ENCODE results near the gene ITGAV. TPM values are rescaled to one million over a fixed set of nuclear protein-coding genes. Genes with fewer than 3 reads are reported as not detected.

ITGAV gene
- total and polyA plus RNA-seq, 7 donors, result 3.6 to 117 (median 67.1) TPM

- no peaks in the 10 kb centered on the region for H3K9me3 ChIP-seq
- no peak for DNase-seq
- H3K36me3 ChIP-seq, result no peaks in the 10 kb centered on the region
- 96% methylated on average over 5 of the region's 5 CpGs for WGBS, 2 donors
- no peaks in the 10 kb centered on the region for H3K27me3 ChIP-seq
- intact Hi-C loops (cut with DNase I), result no loop called here
- TF ChIP-seq POLR2AphosphoS5 (IDR thresholded peaks at IDR 0.05), result no peak
- no peak for TF ChIP-seq EP300 (IDR thresholded peaks at IDR 0.05)
- H3K4me3 ChIP-seq, result no peak overlapping the region
- peaks cover 0 to 15% (median 7%) of the 10 kb centered on the region in 4 donors for H3K4me1 ChIP-seq
- H3K27ac ChIP-seq, result no peak overlapping the region
Observed at GRCh38 chr2:186691900-186692299, 102.0 kb downstream of the ITGAV start.

GRCh38 chr2:186693446-186693832 lies 103.6 kb downstream of the ITGAV start:
- no peaks in the 10 kb centered on the region for H3K9me3 ChIP-seq
- no peaks in the 10 kb centered on the region for H3K36me3 ChIP-seq
- no peak for DNase-seq
- intact Hi-C loops (cut with DNase I), result no loop called here
- H3K4me1 ChIP-seq, result peaks cover 0 to 15% (median 7%) of the 10 kb centered on the region in 4 donors
- TF ChIP-seq, protein P1, sequence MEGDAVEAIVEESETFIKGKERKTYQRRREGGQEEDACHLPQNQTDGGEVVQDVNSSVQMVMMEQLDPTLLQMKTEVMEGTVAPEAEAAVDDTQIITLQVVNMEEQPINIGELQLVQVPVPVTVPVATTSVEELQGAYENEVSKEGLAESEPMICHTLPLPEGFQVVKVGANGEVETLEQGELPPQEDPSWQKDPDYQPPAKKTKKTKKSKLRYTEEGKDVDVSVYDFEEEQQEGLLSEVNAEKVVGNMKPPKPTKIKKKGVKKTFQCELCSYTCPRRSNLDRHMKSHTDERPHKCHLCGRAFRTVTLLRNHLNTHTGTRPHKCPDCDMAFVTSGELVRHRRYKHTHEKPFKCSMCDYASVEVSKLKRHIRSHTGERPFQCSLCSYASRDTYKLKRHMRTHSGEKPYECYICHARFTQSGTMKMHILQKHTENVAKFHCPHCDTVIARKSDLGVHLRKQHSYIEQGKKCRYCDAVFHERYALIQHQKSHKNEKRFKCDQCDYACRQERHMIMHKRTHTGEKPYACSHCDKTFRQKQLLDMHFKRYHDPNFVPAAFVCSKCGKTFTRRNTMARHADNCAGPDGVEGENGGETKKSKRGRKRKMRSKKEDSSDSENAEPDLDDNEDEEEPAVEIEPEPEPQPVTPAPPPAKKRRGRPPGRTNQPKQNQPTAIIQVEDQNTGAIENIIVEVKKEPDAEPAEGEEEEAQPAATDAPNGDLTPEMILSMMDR (IDR thresholded peaks at IDR 0.05), result no peak
- TF ChIP-seq POLR2A (IDR thresholded peaks at IDR 0.05), result no peak
- TF ChIP-seq EP300 (IDR thresholded peaks at IDR 0.05), result no peak
- no peak for TF ChIP-seq POLR2AphosphoS5 (IDR thresholded peaks at IDR 0.05)
- WGBS, 2 donors, result 45 to 56% methylated on average over 7 of the region's 7 CpGs
- peak overlapping the region; percentile 57 to 75 (median 65) for H3K4me3 ChIP-seq
- no peaks in the 10 kb centered on the region for H3K27me3 ChIP-seq
- H3K27ac ChIP-seq, result peak overlapping the region; percentile 53 to 71 (median 68)

- Histone ChIP-seq H3K9me3 (no peaks in the 10 kb centered on the region), H3K36me3 (no peaks in the 10 kb centered on the region), H3K27ac (peak overlapping the region in 2 of 4 donors; percentile 67 to 70), H3K4me3 (peak overlapping the region; percentile 57 to 75 (median 65)), H3K4me1 (peaks cover 0 to 15% (median 7%) of the 10 kb centered on the region in 4 donors), H3K27me3 (no peaks in the 10 kb centered on the region)
- DNase-seq, result no peak
- 31 to 59% methylated on average over 9 of the region's 9 CpGs for WGBS, 2 donors
- intact Hi-C loops (cut with DNase I), result no loop called here
- no peak for TF ChIP-seq POLR2A (IDR thresholded peaks at IDR 0.05)
- no peak for TF ChIP-seq POLR2AphosphoS5 (IDR thresholded peaks at IDR 0.05)
- TF ChIP-seq EP300 (IDR thresholded peaks at IDR 0.05), result no peak
- TF ChIP-seq, protein P1 (IDR thresholded peaks at IDR 0.05), result no peak
Observed at GRCh38 chr2:186695081-186695756, 105.4 kb downstream of the ITGAV start.

DNA sequence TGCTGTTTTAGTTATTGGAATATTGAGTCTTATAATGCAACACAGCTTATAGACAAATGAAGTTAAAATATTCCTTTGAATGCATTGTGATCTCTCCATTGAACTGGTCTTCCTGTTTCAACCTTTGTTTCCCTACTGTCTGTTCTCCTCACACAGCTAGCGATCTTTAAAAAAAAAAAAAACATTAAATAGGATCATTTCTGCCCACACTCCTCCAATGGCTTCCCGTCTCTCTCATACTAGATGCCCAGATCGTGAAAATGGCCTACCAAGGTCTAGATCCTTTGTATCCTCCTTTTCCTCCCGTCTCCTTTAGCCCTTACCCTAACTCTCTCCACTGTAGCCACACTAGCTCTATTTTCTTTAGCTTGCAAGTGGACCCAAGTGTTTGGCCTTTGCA lies 106.4 kb downstream of the ITGAV start:
- no peaks in the 10 kb centered on the region for H3K36me3 ChIP-seq
- no peak for TF ChIP-seq EP300 (IDR thresholded peaks at IDR 0.05)
- TF ChIP-seq, protein P1 (IDR thresholded peaks at IDR 0.05), result no peak
- TF ChIP-seq POLR2AphosphoS5 (IDR thresholded peaks at IDR 0.05), result no peak
- TF ChIP-seq POLR2A (IDR thresholded peaks at IDR 0.05), result no peak
- DNase-seq, result no peak
- WGBS, 2 donors, result 91 to 94% methylated on average over 4 of the region's 4 CpGs
- H3K4me1 ChIP-seq, result peaks cover 0 to 15% (median 7%) of the 10 kb centered on the region in 4 donors
- no peaks in the 10 kb centered on the region for H3K27me3 ChIP-seq
- no peaks in the 10 kb centered on the region for H3K9me3 ChIP-seq
- intact Hi-C loops (cut with DNase I), result no loop called here
- no peak overlapping the region for H3K27ac ChIP-seq
- no peak overlapping the region for H3K4me3 ChIP-seq

DNA sequence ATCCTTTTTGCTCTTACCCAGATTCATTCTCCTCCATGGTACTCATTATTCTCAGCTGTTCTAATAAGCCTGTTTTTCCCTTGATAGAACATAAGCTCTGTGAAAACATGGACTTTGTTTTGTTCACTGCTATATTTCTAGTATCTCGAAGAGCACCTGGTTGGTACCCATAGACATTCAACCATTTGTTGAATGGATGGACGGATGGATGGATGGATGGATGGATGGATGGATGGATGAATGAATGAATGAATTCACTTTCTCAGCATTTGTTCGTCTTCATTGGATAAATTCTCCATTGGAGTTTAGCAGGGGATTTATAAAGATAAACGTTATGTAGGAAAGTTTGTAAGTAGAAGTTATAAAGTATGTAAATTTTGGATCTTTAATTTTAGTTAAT lies 106.9 kb downstream of the ITGAV start:
- H3K36me3 ChIP-seq, result no peaks in the 10 kb centered on the region
- H3K4me1 ChIP-seq, result peaks cover 0 to 15% (median 7%) of the 10 kb centered on the region in 4 donors
- TF ChIP-seq POLR2AphosphoS5 (IDR thresholded peaks at IDR 0.05) (no peak), POLR2A (IDR thresholded peaks at IDR 0.05) (no peak), EP300 (IDR thresholded peaks at IDR 0.05) (no peak)
- TF ChIP-seq, protein P1 (IDR thresholded peaks at IDR 0.05), result no peak
- H3K9me3 ChIP-seq, result no peaks in the 10 kb centered on the region
- intact Hi-C loops (cut with DNase I), result no loop called here
- H3K27me3 ChIP-seq, result no peaks in the 10 kb centered on the region
- WGBS, 2 donors, result 42 to 59% methylated on average over 4 of the region's 4 CpGs
- H3K27ac ChIP-seq, result no peak overlapping the region
- DNase-seq, result no peak
- no peak overlapping the region for H3K4me3 ChIP-seq

Data from sigmoid colon (tissue), 7 donors.